ENCODE results near the gene FBXL20. TPM values are rescaled to one million over a fixed set of nuclear protein-coding genes. Genes with fewer than 3 reads are reported as not detected.
"Not testable (repeated sequence)": the region's sequence is repeated elsewhere in the genome, so short reads cannot be mapped to it uniquely, and the experiment has no call there.

The FBXL20 gene
- polyA plus RNA-seq, 1 experiment, result 3.9 TPM

- DNase-seq (ENCODE audit: low read depth), result no peak
- ChIA-PET POLR2A (no interaction called here), CTCF (no interaction called here)
- no peak for TF ChIP-seq CTCF (IDR thresholded peaks at IDR 0.05; ENCODE audit: insufficient read depth, low read depth, low read length)
- no peak overlapping the region for H3K4me3 ChIP-seq (ENCODE audit: low read depth, low read length)
- no peaks in the 10 kb centered on the region for H3K36me3 ChIP-seq (ENCODE audit: control insufficient read depth, insufficient read depth, low read length)
- H3K27me3 ChIP-seq (ENCODE audit: control insufficient read depth, insufficient read depth, low read length), result no peaks in the 10 kb centered on the region
Observed at GRCh38 chr17:39380144-39380543, 21.3 kb downstream of the FBXL20 start.

GRCh38 chr17:39376434-39376833, 25.0 kb downstream of the FBXL20 start:
- Histone ChIP-seq H3K36me3 (ENCODE audit: control insufficient read depth, insufficient read depth, low read length) (no peaks in the 10 kb centered on the region), H3K4me3 (ENCODE audit: low read depth, low read length) (no peak overlapping the region), H3K27me3 (ENCODE audit: control insufficient read depth, insufficient read depth, low read length) (no peaks in the 10 kb centered on the region)
- CTCF ChIA-PET, result interaction anchor here (0.6 kb wide), 1 partner anchor 64 kb away, joined by 3 read pairs; no protein-coding TSS in a partner anchor
- POLR2A ChIA-PET, result no interaction called here
- TF ChIP-seq CTCF (IDR thresholded peaks at IDR 0.05; ENCODE audit: insufficient read depth, low read depth, low read length), result no peak
- DNase-seq (ENCODE audit: low read depth), result no peak

GRCh38 chr17:39367805-39368204, 33.6 kb downstream of the FBXL20 start:
- H3K27me3 ChIP-seq (ENCODE audit: control insufficient read depth, insufficient read depth, low read length); CTCF ChIA-PET; H3K36me3 ChIP-seq (ENCODE audit: control insufficient read depth, insufficient read depth, low read length); POLR2A ChIA-PET; H3K4me3 ChIP-seq (ENCODE audit: low read depth, low read length); DNase-seq (ENCODE audit: low read depth): not testable (repeated sequence)

GRCh38 chr17:39365872-39366271, 35.6 kb downstream of the FBXL20 start:
- Histone ChIP-seq H3K27me3 (ENCODE audit: control insufficient read depth, insufficient read depth, low read length) (no peaks in the 10 kb centered on the region), H3K4me3 (ENCODE audit: low read depth, low read length) (peak overlapping the region; percentile 3; the same call in 1 of the 2 replicates), H3K36me3 (ENCODE audit: control insufficient read depth, insufficient read depth, low read length) (no peaks in the 10 kb centered on the region)
- ChIA-PET POLR2A (no interaction called here), CTCF (interaction anchor here (1.2 to 1.6 kb wide), 2 partner anchors 11 to 38 kb away, joined by 3 to 5 read pairs; no protein-coding TSS in a partner anchor)
- DNase-seq (ENCODE audit: low read depth), result no peak
- TF ChIP-seq CTCF (IDR thresholded peaks at IDR 0.05; ENCODE audit: insufficient read depth, low read depth, low read length), result no peak

- no peak for TF ChIP-seq CTCF (IDR thresholded peaks at IDR 0.05; ENCODE audit: insufficient read depth, low read depth, low read length)
- H3K4me3 ChIP-seq (ENCODE audit: low read depth, low read length), result peak overlapping the region; percentile 6; the same call in 1 of the 2 replicates
- H3K36me3 ChIP-seq (ENCODE audit: control insufficient read depth, insufficient read depth, low read length), result no peaks in the 10 kb centered on the region
- H3K27me3 ChIP-seq (ENCODE audit: control insufficient read depth, insufficient read depth, low read length), result no peaks in the 10 kb centered on the region
- DNase-seq (ENCODE audit: low read depth), result peak; percentile 69
- POLR2A ChIA-PET, result no interaction called here
- CTCF ChIA-PET, result interaction anchor here (1.2 to 1.6 kb wide), 2 partner anchors 11 to 38 kb away, joined by 3 to 5 read pairs; no protein-coding TSS in a partner anchor
Observed at GRCh38 chr17:39365242-39365641, 36.2 kb downstream of the FBXL20 start.
